Upper lobe of left lung (tissue), 6 donors: ENCODE data around the gene ATP5MC3. TPM values are rescaled to one million over a fixed set of nuclear protein-coding genes. Genes with fewer than 3 reads are reported as not detected.

ENCODE experiments used
- ATAC-seq, 2 donors: fragments of 200-7000 bp; cut with Tn5 transposase; one replicate each; pipeline ENCODE4 v1.9.1; 2022; ENCODE audit warnings: mild to moderate bottlenecking in 2 of 2, moderate library complexity in 2 of 2; ENCODE audit not compliant: low FRiP score in 2 of 2
- DNase-seq, 2 donors: peaks; one replicate each; pipeline ENCODE4 v3.0.0-alpha.2; 2019 to 2020
- H3K27ac ChIP-seq, 4 donors: fragments of 200-600 bp; sonication (generic); one replicate each; pipeline ENCODE4 v1.5.1; 2016 to 2019
- H3K27me3 ChIP-seq, 4 donors: fragments of 200-600 bp; sonication (generic); one replicate each; pipeline ENCODE4 v1.5.1; 2017 to 2019
- H3K36me3 ChIP-seq, 4 donors: fragments of 200-600 bp; sonication (generic); one replicate each; pipeline ENCODE4 v1.5.1; 2016 to 2019
- H3K4me1 ChIP-seq, 4 donors: fragments of 200-600 bp; sonication (generic); one replicate each; pipeline ENCODE4 v1.5.1; 2018 to 2019
- H3K4me3 ChIP-seq, 4 donors: fragments of 200-600 bp; sonication (generic); one replicate each; pipeline ENCODE4 v1.5.1; 2017 to 2019; ENCODE audit warnings: mild to moderate bottlenecking in 2 of 4, moderate library complexity in 1 of 4
- H3K9me3 ChIP-seq, 4 donors: fragments of 200-600 bp; sonication (generic); one replicate each; pipeline ENCODE4 v1.5.1; 2018 to 2019
- CTCF ChIP-seq, 6 experiments: fragments of 450-650 bp in 4 of 6; fragments of 200-600 bp in 2 of 6; sonication (generic) in 2 of 6; IDR thresholded peaks; one replicate each; pipeline ENCODE4 v1.5.1; 2016 to 2019; ENCODE audit warnings: antibody characterized with exemption in 6 of 6
- EP300 ChIP-seq, 4 donors: sonication (generic); formaldehyde crosslinking; IDR thresholded peaks; one replicate each; pipeline ENCODE4 v1.5.1; 2017; ENCODE audit warnings: antibody characterized with exemption in 4 of 4, control low read depth in 2 of 4
- POLR2A ChIP-seq, 4 donors: fragments of 450-650 bp; IDR thresholded peaks; one replicate each; pipeline ENCODE4 v1.5.1; 2016 to 2017; ENCODE audit warnings: antibody characterized with exemption in 4 of 4, mild to moderate bottlenecking in 2 of 4
- POLR2AphosphoS5 ChIP-seq, 2 donors: sonication (generic); formaldehyde crosslinking; IDR thresholded peaks; one replicate each; pipeline ENCODE4 v1.5.1; 2017; ENCODE audit warnings: antibody characterized with exemption in 2 of 2
- WGBS, 2 donors: methylation state at CpG; one replicate each; pipeline ENCODE4 v1.1.5; 2017 to 2018; 5-methylcytosine and 5-hydroxymethylcytosine counted together
- total RNA-seq, 6 donors: library from RNA; depleted of rRNA in 4 of 6; stranded (reverse); fragments of >200 nt in 4 of 6; gene quantifications; one replicate each; pipeline versions ENCODE4 v1.1.0 to v1.2.1, GENCODE V29; 2016 to 2021
- donor health status: DM: no; HTN: no; CAD: no; lungs with moderate emphysema.
- donor health status: DM: no; HTN: yes; CAD: no; lungs with severe emphysema.

The ATP5MC3 gene
- total RNA-seq, 6 donors from 2014 or later, result 14.8 to 164 (median 107) TPM

- no peak for ATAC-seq
- no peaks in the 10 kb centered on the region for H3K9me3 ChIP-seq
- H3K36me3 ChIP-seq, result no peaks in the 10 kb centered on the region
These were observed 37.0 kb upstream of the ATP5MC3 start for GRCh38 chr2:175218551-175218950.

GRCh38 chr2:175207741-175208438 is 26.4 kb upstream of the ATP5MC3 start:
- WGBS, 2 donors, result 74 to 77% methylated on average over 6 of the region's 6 CpGs
- H3K27ac ChIP-seq, result no peak overlapping the region

More at GRCh38 chr2:175218551-175218950, 37.0 kb upstream of the ATP5MC3 start:
- no peak for DNase-seq
- Histone ChIP-seq H3K27me3 (no peaks in the 10 kb centered on the region), H3K4me3 (no peak overlapping the region), H3K27ac (no peak overlapping the region), H3K4me1 (no peaks in the 10 kb centered on the region)
- TF ChIP-seq EP300 (IDR thresholded peaks at IDR 0.05), result no peak
- no peak for TF ChIP-seq POLR2A (IDR thresholded peaks at IDR 0.05)
- TF ChIP-seq POLR2AphosphoS5 (IDR thresholded peaks at IDR 0.05), result no peak
- TF ChIP-seq CTCF (IDR thresholded peaks at IDR 0.05), result no peak

GRCh38 chr2:175206866-175207265 is 25.4 kb upstream of the ATP5MC3 start:
- ATAC-seq (no peak), DNase-seq (no peak)
- Histone ChIP-seq H3K36me3 (no peaks in the 10 kb centered on the region), H3K9me3 (no peaks in the 10 kb centered on the region), H3K4me1 (no peaks in the 10 kb centered on the region), H3K4me3 (no peak overlapping the region), H3K27me3 (no peaks in the 10 kb centered on the region), H3K27ac (no peak overlapping the region)
- TF ChIP-seq POLR2A (IDR thresholded peaks at IDR 0.05) (no peak), EP300 (IDR thresholded peaks at IDR 0.05) (no peak), POLR2AphosphoS5 (IDR thresholded peaks at IDR 0.05) (no peak), CTCF (IDR thresholded peaks at IDR 0.05) (no peak)
- WGBS, 2 donors, result 55 to 76% methylated on average over 3 of the region's 3 CpGs

More at GRCh38 chr2:175207741-175208438, 26.4 kb upstream of the ATP5MC3 start:
- H3K36me3 ChIP-seq, result no peaks in the 10 kb centered on the region
- ATAC-seq, result no peak
- H3K4me3 ChIP-seq, result no peak overlapping the region
- no peaks in the 10 kb centered on the region for H3K9me3 ChIP-seq
- DNase-seq, result no peak
- H3K4me1 ChIP-seq, result no peaks in the 10 kb centered on the region
- H3K27me3 ChIP-seq, result no peaks in the 10 kb centered on the region
- TF ChIP-seq POLR2A (IDR thresholded peaks at IDR 0.05) (no peak), CTCF (IDR thresholded peaks at IDR 0.05) (no peak), EP300 (IDR thresholded peaks at IDR 0.05) (no peak), POLR2AphosphoS5 (IDR thresholded peaks at IDR 0.05) (no peak)

GRCh38 chr2:175205523-175205922 is 24.0 kb upstream of the ATP5MC3 start:
- H3K4me1 ChIP-seq, result no peaks in the 10 kb centered on the region
- TF ChIP-seq POLR2AphosphoS5 (IDR thresholded peaks at IDR 0.05) (no peak), EP300 (IDR thresholded peaks at IDR 0.05) (no peak), POLR2A (IDR thresholded peaks at IDR 0.05) (no peak), CTCF (IDR thresholded peaks at IDR 0.05) (no peak)
- ATAC-seq (no peak), DNase-seq (no peak)
- 74 to 91% methylated on average over 3 of the region's 3 CpGs for WGBS, 2 donors
- no peaks in the 10 kb centered on the region for H3K9me3 ChIP-seq
- H3K4me3 ChIP-seq, result no peak overlapping the region
- no peaks in the 10 kb centered on the region for H3K27me3 ChIP-seq
- no peaks in the 10 kb centered on the region for H3K36me3 ChIP-seq
- no peak overlapping the region for H3K27ac ChIP-seq
